PC-3 (cell line): ENCODE measurements around the gene AUTS2. TPM values are rescaled to one million over a fixed set of nuclear protein-coding genes. Genes with fewer than 3 reads are reported as not detected.

Source experiments
- ATAC-seq: fragments of 200-7000 bp; cut with Tn5 transposase; 2 replicates; pipeline ENCODE4 v1.9.1; 2020; ENCODE audit warnings: mild to moderate bottlenecking, moderate library complexity
- BruUV-seq: library from RNA; stranded (reverse); fragments of 400-500 nt; replicated peaks from 2 replicates; lab custom pipeline; 2021; lab: Mats Ljungman, UMichigan
- CTCF ChIA-PET: fragments of 300-600 bp; sonication (Branson Sonifier 250); formaldehyde crosslinking; loops from one replicate; lab custom pipeline; 2022; ENCODE audit warnings: antibody characterized with exemption; lab: Charles Lee
- POLR2A ChIA-PET: fragments of 300-600 bp; sonication (Branson Sonifier 250); formaldehyde crosslinking; loops from one replicate; lab custom pipeline; 2022; ENCODE audit warnings: antibody characterized with exemption; ENCODE audit not compliant: unreplicated experiment; lab: Charles Lee
- DNase-seq: peaks from one replicate; pipeline ENCODE4 v3.0.0-alpha.2; 2015
- H2AFZ ChIP-seq: fragments of 300-600 bp; sonication (generic); 2 replicates; pipeline ENCODE4 v1.6.0; 2016; ENCODE audit warnings: antibody characterized with exemption, low read length
- H3F3A ChIP-seq: fragments of 300-600 bp; sonication (generic); one replicate; pipeline ENCODE4 v1.6.0; 2017; ENCODE audit warnings: antibody characterized with exemption, low read length, control low read depth, mild to moderate bottlenecking; ENCODE audit not compliant: unreplicated experiment
- H3K27ac ChIP-seq: fragments of 300-600 bp; sonication (generic); 2 replicates; pipeline ENCODE4 v1.5.1; 2016; ENCODE audit warnings: mild to moderate bottlenecking, low read length
- H3K27me3 ChIP-seq: fragments of 300-600 bp; sonication (generic); 2 replicates; pipeline ENCODE4 v1.6.1; 2016; ENCODE audit warnings: low read length, mixed read lengths
- H3K36me3 ChIP-seq: fragments of 300-600 bp; sonication (generic); 2 replicates; pipeline ENCODE4 v1.6.1; 2016; ENCODE audit warnings: low read depth, mixed run types, low read length, mixed read lengths
- H3K4me1 ChIP-seq: fragments of 300-600 bp; sonication (generic); 2 replicates; pipeline ENCODE4 v1.5.1; 2016; ENCODE audit warnings: low read length; ENCODE audit not compliant: insufficient read depth
- H3K4me2 ChIP-seq: fragments of 300-600 bp; sonication (generic); 2 replicates; pipeline ENCODE4 v1.6.0; 2016; ENCODE audit warnings: low read length
- H3K4me3 ChIP-seq: fragments of 300-600 bp; sonication (generic); 2 replicates; pipeline ENCODE4 v1.5.1; 2016; ENCODE audit warnings: mild to moderate bottlenecking, low read length, mixed read lengths
- H3K79me2 ChIP-seq: fragments of 300-600 bp; sonication (generic); 2 replicates; pipeline ENCODE4 v1.6.1; 2017; ENCODE audit warnings: low read length, mixed read lengths
- H3K9ac ChIP-seq: fragments of 300-600 bp; sonication (generic); 2 replicates; pipeline ENCODE4 v1.6.0; 2016; ENCODE audit warnings: mild to moderate bottlenecking, low read length
- H3K9me2 ChIP-seq: fragments of 300-600 bp; sonication (generic); replicated peaks from 2 replicates; pipeline ENCODE4 v1.6.1; 2016; ENCODE audit warnings: mixed run types, low read length, mixed read lengths
- H3K9me3 ChIP-seq: fragments of 300-600 bp; sonication (generic); 2 replicates; pipeline ENCODE4 v1.6.1; 2016; ENCODE audit warnings: low read length, mixed read lengths
- H4K20me1 ChIP-seq: fragments of 300-600 bp; sonication (generic); 2 replicates; pipeline ENCODE4 v1.6.1; 2016; ENCODE audit warnings: low read length, mixed read lengths
- EZH2 ChIP-seq: fragments of 300-600 bp; sonication (generic); IDR thresholded peaks from one replicate; pipeline ENCODE4 v1.6.1; 2017; ENCODE audit warnings: antibody characterized with exemption, mild to moderate bottlenecking, low read length; ENCODE audit not compliant: unreplicated experiment
- EZH2phosphoT487 ChIP-seq: fragments of 300-600 bp; sonication (generic); IDR thresholded peaks from 2 replicates; pipeline ENCODE4 v1.6.1; 2018; ENCODE audit warnings: mild to moderate bottlenecking, antibody characterized with exemption, low read length, borderline replicate concordance
- intact Hi-C: fragments of 100-400 bp; cut with micrococcal nuclease; formaldehyde crosslinking; loops from 2 replicates; pipeline ENCODE4 v1.9.0; 2023
- total RNA-seq: library from RNA; depleted of rRNA; stranded (reverse); fragments of >200 nt; gene quantifications from 2 replicates; pipeline ENCODE4 v1.2.3, GENCODE V29; 2014
- TF ChIP-seq, protein P1 (sequence below): fragments of 300-600 bp; sonication (generic); conservative IDR thresholded peaks from 2 replicates; pipeline ENCODE4 v1.5.1; 2017; ENCODE audit warnings: antibody characterized with exemption, low read depth, mild to moderate bottlenecking, low read length

AUTS2 gene
- total RNA-seq, 1 experiment from 2014 or later = not detected

DNA sequence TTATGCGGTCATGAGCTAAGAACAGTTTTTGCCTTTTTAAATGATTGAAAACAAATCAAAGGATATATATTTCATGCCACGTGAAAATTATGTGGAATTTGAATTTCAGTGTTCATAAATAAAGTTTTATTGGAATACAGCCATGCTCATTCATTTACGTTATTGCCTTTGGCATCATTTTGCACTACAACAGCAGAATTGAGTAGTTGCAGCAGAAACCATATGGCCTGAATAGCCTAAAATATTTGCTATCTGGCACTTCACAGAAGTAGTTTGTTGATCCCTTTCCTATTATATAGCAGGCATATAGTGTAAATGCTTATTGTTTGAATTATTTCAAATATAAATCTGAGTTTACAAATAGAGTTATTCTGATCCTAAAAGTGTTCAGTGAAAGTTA, 59.7 kb downstream of the AUTS2 start:
- no peaks in the 10 kb centered on the region for H3F3A ChIP-seq
- H3K9me3 ChIP-seq = 0 out of 2 replicates have a peak, but pooled peaks cover 4% of the 10 kb centered on the region
- TF ChIP-seq, protein P1, sequence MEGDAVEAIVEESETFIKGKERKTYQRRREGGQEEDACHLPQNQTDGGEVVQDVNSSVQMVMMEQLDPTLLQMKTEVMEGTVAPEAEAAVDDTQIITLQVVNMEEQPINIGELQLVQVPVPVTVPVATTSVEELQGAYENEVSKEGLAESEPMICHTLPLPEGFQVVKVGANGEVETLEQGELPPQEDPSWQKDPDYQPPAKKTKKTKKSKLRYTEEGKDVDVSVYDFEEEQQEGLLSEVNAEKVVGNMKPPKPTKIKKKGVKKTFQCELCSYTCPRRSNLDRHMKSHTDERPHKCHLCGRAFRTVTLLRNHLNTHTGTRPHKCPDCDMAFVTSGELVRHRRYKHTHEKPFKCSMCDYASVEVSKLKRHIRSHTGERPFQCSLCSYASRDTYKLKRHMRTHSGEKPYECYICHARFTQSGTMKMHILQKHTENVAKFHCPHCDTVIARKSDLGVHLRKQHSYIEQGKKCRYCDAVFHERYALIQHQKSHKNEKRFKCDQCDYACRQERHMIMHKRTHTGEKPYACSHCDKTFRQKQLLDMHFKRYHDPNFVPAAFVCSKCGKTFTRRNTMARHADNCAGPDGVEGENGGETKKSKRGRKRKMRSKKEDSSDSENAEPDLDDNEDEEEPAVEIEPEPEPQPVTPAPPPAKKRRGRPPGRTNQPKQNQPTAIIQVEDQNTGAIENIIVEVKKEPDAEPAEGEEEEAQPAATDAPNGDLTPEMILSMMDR = no peak
- TF ChIP-seq EZH2phosphoT487 (no peak), EZH2 (no peak)
- H3K4me2 ChIP-seq = no peak overlapping the region
- DNase-seq = no peak
- H2AFZ ChIP-seq = no peak overlapping the region
- no TSS peak for BruUV-seq
- ChIA-PET CTCF (no interaction called here), POLR2A (no interaction called here)
- ATAC-seq = no peak
- H4K20me1 ChIP-seq = no peaks in the 10 kb centered on the region
- H3K4me3 ChIP-seq = no peak overlapping the region
- no peaks in the 10 kb centered on the region for H3K36me3 ChIP-seq
- H3K4me1 ChIP-seq = no peaks in the 10 kb centered on the region
- no peak overlapping the region for H3K9ac ChIP-seq
- no peaks in the 10 kb centered on the region for H3K9me2 ChIP-seq
- intact Hi-C loops = no loop called here
- H3K27me3 ChIP-seq = no peaks in the 10 kb centered on the region
- H3K79me2 ChIP-seq = no peaks in the 10 kb centered on the region
- no peak overlapping the region for H3K27ac ChIP-seq

DNA sequence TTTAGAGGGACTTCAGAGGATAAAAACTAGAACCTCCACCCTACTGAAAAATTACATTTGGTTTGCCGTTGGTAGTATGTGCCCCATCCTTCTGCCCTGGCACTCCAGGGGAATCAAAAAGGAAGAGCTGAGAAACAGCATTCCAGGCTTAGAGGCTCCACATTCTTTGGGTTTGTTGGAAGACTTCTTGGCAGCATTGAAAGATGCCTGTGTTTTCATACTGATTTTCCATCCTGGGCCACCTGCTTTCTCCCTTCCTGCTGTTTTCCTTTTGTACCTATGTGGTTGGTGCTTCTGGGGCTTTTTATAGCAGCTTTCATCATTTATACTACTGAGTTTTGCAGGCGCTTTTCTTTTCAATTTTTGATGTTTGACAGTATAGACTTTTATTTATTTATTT, 61.7 kb downstream of the AUTS2 start:
- 0 out of 2 replicates have a peak, but pooled peaks cover 4% of the 10 kb centered on the region for H3K9me3 ChIP-seq
- ATAC-seq (no peak), DNase-seq (no peak)
- no peak overlapping the region for H3K9ac ChIP-seq
- no TSS peak for BruUV-seq
- no peaks in the 10 kb centered on the region for H3K27me3 ChIP-seq
- H3K27ac ChIP-seq = no peak overlapping the region
- no peaks in the 10 kb centered on the region for H3K79me2 ChIP-seq
- intact Hi-C loops = no loop called here
- ChIA-PET CTCF (no interaction called here), POLR2A (no interaction called here)
- H3K36me3 ChIP-seq = no peaks in the 10 kb centered on the region
- H3F3A ChIP-seq = no peaks in the 10 kb centered on the region
- no peaks in the 10 kb centered on the region for H4K20me1 ChIP-seq
- no peak overlapping the region for H2AFZ ChIP-seq
- no peaks in the 10 kb centered on the region for H3K9me2 ChIP-seq
- no peak overlapping the region for H3K4me2 ChIP-seq
- H3K4me1 ChIP-seq = no peaks in the 10 kb centered on the region
- H3K4me3 ChIP-seq = no peak overlapping the region
- TF ChIP-seq, protein P1 = no peak
- TF ChIP-seq EZH2phosphoT487 = no peak
- no peak for TF ChIP-seq EZH2

DNA sequence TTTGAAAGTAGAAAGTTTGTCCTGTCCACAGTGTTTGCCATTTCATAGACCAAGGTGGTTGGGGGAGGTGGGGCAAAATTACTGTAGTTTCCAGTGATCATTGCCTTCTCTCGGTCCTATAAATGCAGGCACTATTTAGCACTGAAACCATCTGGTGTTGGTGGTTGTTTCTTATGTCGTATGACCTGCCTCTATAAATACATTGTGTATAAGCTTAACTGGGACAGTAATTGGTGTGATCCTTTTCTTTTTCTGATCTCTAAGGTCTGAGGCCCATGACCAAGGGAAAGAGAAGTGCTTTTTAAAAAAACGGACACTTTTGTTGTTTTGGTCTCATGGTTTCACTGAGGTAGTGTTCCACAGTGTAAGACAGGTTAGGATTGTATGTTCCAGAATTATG, 63.1 kb downstream of the AUTS2 start:
- Histone ChIP-seq H3K79me2 (no peaks in the 10 kb centered on the region), H3F3A (no peaks in the 10 kb centered on the region), H3K9me2 (no peaks in the 10 kb centered on the region), H3K9me3 (0 out of 2 replicates have a peak, but pooled peaks cover 4% of the 10 kb centered on the region), H3K36me3 (no peaks in the 10 kb centered on the region), H2AFZ (no peak overlapping the region), H3K27me3 (no peaks in the 10 kb centered on the region), H3K4me1 (no peaks in the 10 kb centered on the region), H3K4me2 (no peak overlapping the region), H3K4me3 (no peak overlapping the region), H4K20me1 (no peaks in the 10 kb centered on the region), H3K27ac (no peak overlapping the region), H3K9ac (no peak overlapping the region)
- no peak for DNase-seq
- ATAC-seq = no peak
- BruUV-seq = no TSS peak
- TF ChIP-seq EZH2 (no peak), EZH2phosphoT487 (no peak)
- TF ChIP-seq, protein P1 = no peak
- CTCF ChIA-PET = no interaction called here
- intact Hi-C loops = no loop called here
- POLR2A ChIA-PET = no interaction called here
